HCT116 (cell line): ENCODE results near the gene ATP12A. TPM values are rescaled to one million over a fixed set of nuclear protein-coding genes. Genes with fewer than 3 reads are reported as not detected.

Source experiments
- ATAC-seq: fragments of 200-7000 bp; cut with Tn5 transposase; 2 replicates; pipeline ENCODE4 v1.9.1; 2020; ENCODE audit warnings: mild to moderate bottlenecking, moderate library complexity
- BruUV-seq: library from RNA; stranded (reverse); fragments of 400-500 nt; replicated peaks from 2 replicates; lab custom pipeline; 2021; lab: Mats Ljungman, UMichigan
- CTCF ChIA-PET: fragments of 300-600 bp; sonication (Branson Sonifier 250); formaldehyde crosslinking; loops from one replicate; lab custom pipeline; 2021; ENCODE audit warnings: antibody characterized with exemption; lab: Charles Lee
- POLR2A ChIA-PET: fragments of 300-600, 350-600 bp; sonication (Branson Sonifier 250); formaldehyde crosslinking; loops from one replicate; lab custom pipeline; 2021; ENCODE audit warnings: antibody characterized with exemption; lab: Charles Lee
- RAD21 ChIA-PET, 2 experiments: fragments of 300-600 bp; sonication (Branson Sonifier 250); formaldehyde crosslinking; loops; one replicate each; lab custom pipeline; 2023; ENCODE audit warnings: low total read pairs in 2 of 2; ENCODE audit not compliant: uncharacterized antibody in 2 of 2, unreplicated experiment in 2 of 2, low non-redundant PET in 1 of 2; lab: Charles Lee
- DNase-seq: peaks from one replicate; pipeline ENCODE4 v3.0.0-alpha.2; 2010; ENCODE audit warnings: low read depth, low spot score
- H2AFZ ChIP-seq: fragments of 200-600 bp; shearing (Covaris generic), sonication (generic); 2 replicates; pipeline ENCODE4 v1.6.1; 2017; ENCODE audit warnings: low read depth, mixed run types, mixed read lengths, antibody characterized with exemption, low read length; ENCODE audit not compliant: poor library complexity, severe bottlenecking
- H3K27ac ChIP-seq: 2 replicates; pipeline ENCODE4 v1.5.1; 2012; ENCODE audit warnings: low read depth, low read length
- H3K27me3 ChIP-seq: fragments of 200-600 bp; sonication (generic); 2 replicates; pipeline ENCODE4 v1.6.1; 2016; ENCODE audit warnings: mixed run types, low read length, mixed read lengths; ENCODE audit not compliant: insufficient read depth
- H3K36me3 ChIP-seq, 2 experiments: fragments of 200-500 bp in 1 of 2; fragments of 200-600 bp in 1 of 2; sonication (Bioruptor generic) in 1 of 2; sonication (generic) in 1 of 2; 2 replicates each; pipeline versions ENCODE4 v1.5.1 to v1.6.1; 2014 to 2016; ENCODE audit warnings: low read length in 2 of 2, inconsistent platforms in 1 of 2, mixed read lengths in 1 of 2, mixed run types in 1 of 2; ENCODE audit not compliant: insufficient read depth in 2 of 2, control insufficient read depth in 1 of 2
- H3K4me1 ChIP-seq, 2 experiments: fragments of 200-600 bp in 1 of 2; sonication (generic) in 1 of 2; 2 replicates each; pipeline versions ENCODE4 v1.5.1 to v1.6.1; 2012 to 2017; ENCODE audit warnings: low read length in 2 of 2, inconsistent platforms in 1 of 2, mild to moderate bottlenecking in 1 of 2, mixed read lengths in 1 of 2, mixed run types in 1 of 2, moderate library complexity in 1 of 2; ENCODE audit not compliant: insufficient read depth in 2 of 2, control insufficient read depth in 1 of 2
- H3K4me2 ChIP-seq: fragments of 200-600 bp; sonication (generic); 2 replicates; pipeline ENCODE4 v1.6.1; 2017; ENCODE audit warnings: mixed run types, low read length, mixed read lengths
- H3K4me3 ChIP-seq, 2 experiments: fragments of 200-600 bp in 1 of 2; sonication (generic) in 1 of 2; replicated peaks in 1 of 2; 2 replicates each; pipeline ENCODE4 v1.5.1; 2011 to 2016; ENCODE audit warnings: low read length in 2 of 2, control low read depth in 1 of 2, low read depth in 1 of 2, mild to moderate bottlenecking in 1 of 2, mixed read lengths in 1 of 2, mixed run types in 1 of 2
- H3K79me2 ChIP-seq: fragments of 200-600 bp; sonication (generic); 2 replicates; pipeline ENCODE4 v1.6.1; 2017; ENCODE audit warnings: mild to moderate bottlenecking, mixed run types, low read length, moderate library complexity, mixed read lengths; ENCODE audit not compliant: insufficient read depth
- H3K9ac ChIP-seq: fragments of 200-600 bp; sonication (generic); 2 replicates; pipeline ENCODE4 v1.6.1; 2016; ENCODE audit warnings: low read length, mixed read lengths
- H3K9me2 ChIP-seq: fragments of 200-600 bp; sonication (generic), shearing (Covaris generic); 2 replicates; pipeline ENCODE4 v1.6.1; 2017; ENCODE audit warnings: mixed run types, mild to moderate bottlenecking, moderate library complexity; ENCODE audit not compliant: insufficient read depth
- H3K9me3 ChIP-seq, 2 experiments: fragments of 200-500 bp in 1 of 2; fragments of 200-600 bp in 1 of 2; sonication (Bioruptor generic) in 1 of 2; sonication (generic) in 1 of 2; 2 replicates each; pipeline ENCODE4 v1.6.1; 2014 to 2017; ENCODE audit warnings: low read length in 2 of 2, mixed read lengths in 2 of 2, inconsistent platforms in 1 of 2, low read depth in 1 of 2, mild to moderate bottlenecking in 1 of 2, mixed run types in 1 of 2, moderate library complexity in 1 of 2; ENCODE audit not compliant: control insufficient read depth in 1 of 2, insufficient read depth in 1 of 2
- H4K20me1 ChIP-seq: fragments of 200-600 bp; sonication (generic), shearing (Covaris generic); 2 replicates; pipeline ENCODE4 v1.6.1; 2017; ENCODE audit warnings: mixed run types, mild to moderate bottlenecking, moderate library complexity; ENCODE audit not compliant: insufficient read depth
- ATF3 ChIP-seq: IDR thresholded peaks from 2 replicates; pipeline ENCODE4 v1.6.1; 2012
- POLR2AphosphoS5 ChIP-seq: IDR thresholded peaks from 2 replicates; pipeline ENCODE4 v1.6.1; 2011; ENCODE audit warnings: mild to moderate bottlenecking, low read depth, low read length, moderate library complexity
- REST ChIP-seq: IDR thresholded peaks from 2 replicates; pipeline ENCODE4 v1.6.1; 2012; ENCODE audit warnings: low read depth
- SP1 ChIP-seq: IDR thresholded peaks from 2 replicates; pipeline ENCODE4 v1.6.1; 2012; ENCODE audit warnings: low read depth
- SRF ChIP-seq: IDR thresholded peaks from 2 replicates; pipeline ENCODE4 v1.6.1; 2012; ENCODE audit warnings: low read depth
- ZNF274 ChIP-seq: fragments of 200-500 bp; sonication (Bioruptor generic); IDR thresholded peaks from 2 replicates; pipeline ENCODE4 v1.6.1; 2014; ENCODE audit warnings: mild to moderate bottlenecking, low read depth, low read length, inconsistent platforms
- intact Hi-C: fragments of 100-400 bp; cut with micrococcal nuclease; formaldehyde crosslinking; loops from 2 replicates; pipeline ENCODE4 v1.10.0; 2022
- total RNA-seq: library from RNA; stranded (reverse); gene quantifications from one replicate; pipeline ENCODE4 v1.2.1, GENCODE V29; 2021; ENCODE audit not compliant: unreplicated experiment

The ATP12A gene
- total RNA-seq, 1 experiment from 2014 or later: 0.30 TPM

GRCh38 chr13:24681930-24682329 lies 1.7 kb downstream of the ATP12A start:
- POLR2A ChIA-PET: no interaction called here
- no peak overlapping the region for H3K4me3 ChIP-seq
- no peak overlapping the region for H3K9ac ChIP-seq
- no peaks in the 10 kb centered on the region for H4K20me1 ChIP-seq
- no peaks in the 10 kb centered on the region for H3K9me2 ChIP-seq
- no peaks in the 10 kb centered on the region for H3K9me3 ChIP-seq
- TF ChIP-seq POLR2AphosphoS5 (no peak), SP1 (no peak), ZNF274 (no peak), ATF3 (no peak), SRF (no peak), REST (no peak)
- no peak overlapping the region for H3K27ac ChIP-seq
- no peak for ATAC-seq
- no peak for DNase-seq
- H3K4me2 ChIP-seq: no peak overlapping the region
- BruUV-seq: no TSS peak
- H3K4me1 ChIP-seq: peaks cover 16 to 26% of the 10 kb centered on the region in 2 experiments
- CTCF ChIA-PET: interaction anchor here (1.3 kb wide), 2 partner anchors 12 to 49 kb away, joined by 3 to 6 read pairs; no protein-coding TSS in a partner anchor
- RAD21 ChIA-PET: no interaction called here
- H3K27me3 ChIP-seq: no peaks in the 10 kb centered on the region
- no peak overlapping the region for H2AFZ ChIP-seq
- intact Hi-C loops: no loop called here
- H3K36me3 ChIP-seq: no peaks in the 10 kb centered on the region
- no peaks in the 10 kb centered on the region for H3K79me2 ChIP-seq
